Neutrophil (primary cell): ENCODE measurements around the gene EIF5AL1.

Source experiments
- H3K27ac ChIP-seq: fragments of 200-600 bp; sonication (generic); 2 replicates; pipeline ENCODE4 v1.5.1; 2016; ENCODE audit warnings: mild to moderate bottlenecking, moderate library complexity
- H3K27me3 ChIP-seq: fragments of 200-600 bp; sonication (generic); 2 replicates; pipeline ENCODE4 v1.6.0; 2016; ENCODE audit warnings: mild to moderate bottlenecking
- H3K36me3 ChIP-seq: fragments of 200-600 bp; sonication (generic); 2 replicates; pipeline ENCODE4 v1.5.1; 2017
- H3K4me1 ChIP-seq, 2 experiments: fragments of 200-600 bp in 1 of 2; sonication (generic) in 1 of 2; 1 replicate in 1 of 2; 2 replicates in 1 of 2; pipeline versions ENCODE4 v1.5.1 to v1.6.1; 2013 to 2016; ENCODE audit warnings: low read depth in 1 of 2, low read length in 1 of 2, mild to moderate bottlenecking in 1 of 2, moderate library complexity in 1 of 2; ENCODE audit not compliant: control insufficient read depth in 1 of 2, insufficient read depth in 1 of 2
- H3K4me3 ChIP-seq, 2 experiments: fragments of 200-600 bp in 1 of 2; sonication (generic) in 1 of 2; 1 replicate in 1 of 2; 2 replicates in 1 of 2; pipeline ENCODE4 v1.5.1; 2013 to 2016; ENCODE audit warnings: low read depth in 1 of 2, low read length in 1 of 2, mild to moderate bottlenecking in 1 of 2, moderate library complexity in 1 of 2
- H3K9me3 ChIP-seq: fragments of 200-600 bp; sonication (generic); 2 replicates; pipeline ENCODE4 v1.5.1; 2016
- CTCF ChIP-seq: fragments of 200-600 bp; sonication (generic); IDR thresholded peaks from 2 replicates; pipeline ENCODE4 v1.5.1; 2016; ENCODE audit warnings: antibody characterized with exemption

The EIF5AL1 gene

GRCh38 chr10:79487296-79488194, 24.8 kb upstream of the EIF5AL1 start:
- no peak overlapping the region for H3K27ac ChIP-seq
- no peak for TF ChIP-seq CTCF
- no peaks in the 10 kb centered on the region for H3K36me3 ChIP-seq
- H3K4me1 ChIP-seq: no peaks in the 10 kb centered on the region
- H3K27me3 ChIP-seq: peaks cover 17% of the 10 kb centered on the region
- H3K4me3 ChIP-seq: no peak overlapping the region
- no peaks in the 10 kb centered on the region for H3K9me3 ChIP-seq

- peaks cover 12% of the 10 kb centered on the region for H3K27me3 ChIP-seq
- H3K27ac ChIP-seq: no peak overlapping the region
- H3K4me3 ChIP-seq: no peak overlapping the region
- H3K36me3 ChIP-seq: no peaks in the 10 kb centered on the region
- H3K9me3 ChIP-seq: no peaks in the 10 kb centered on the region
- TF ChIP-seq CTCF: no peak
- no peaks in the 10 kb centered on the region for H3K4me1 ChIP-seq
Measured at GRCh38 chr10:79488336-79488735, 24.0 kb upstream of the EIF5AL1 start.

- no peak for TF ChIP-seq CTCF
- no peak overlapping the region for H3K27ac ChIP-seq
- H3K36me3 ChIP-seq: no peaks in the 10 kb centered on the region
Measured at GRCh38 chr10:79488870-79489269, 23.5 kb upstream of the EIF5AL1 start.

GRCh38 chr10:79490400-79491142, 21.8 kb upstream of the EIF5AL1 start:
- TF ChIP-seq CTCF: no peak
- Histone ChIP-seq H3K27ac (no peak overlapping the region), H3K4me3 (no peak overlapping the region), H3K4me1 (no peaks in the 10 kb centered on the region), H3K9me3 (no peaks in the 10 kb centered on the region), H3K36me3 (no peaks in the 10 kb centered on the region), H3K27me3 (peaks cover 15% of the 10 kb centered on the region)

More at GRCh38 chr10:79488870-79489269, 23.5 kb upstream of the EIF5AL1 start:
- Histone ChIP-seq H3K4me1 (no peaks in the 10 kb centered on the region), H3K9me3 (no peaks in the 10 kb centered on the region), H3K4me3 (no peak overlapping the region), H3K27me3 (peaks cover 7% of the 10 kb centered on the region)

GRCh38 chr10:79491143-79491835, 21.0 kb upstream of the EIF5AL1 start:
- Histone ChIP-seq H3K36me3 (no peaks in the 10 kb centered on the region), H3K4me1 (no peaks in the 10 kb centered on the region), H3K27me3 (peaks cover 18% of the 10 kb centered on the region), H3K9me3 (no peaks in the 10 kb centered on the region), H3K27ac (no peak overlapping the region), H3K4me3 (no peak overlapping the region)
- no peak for TF ChIP-seq CTCF
